ENCODE measurements around the gene CABP7.
"Not testable (repeated sequence)": the region's sequence is repeated elsewhere in the genome, so short reads cannot be mapped to it uniquely, and the experiment has no call there.

The CABP7 gene

DNA sequence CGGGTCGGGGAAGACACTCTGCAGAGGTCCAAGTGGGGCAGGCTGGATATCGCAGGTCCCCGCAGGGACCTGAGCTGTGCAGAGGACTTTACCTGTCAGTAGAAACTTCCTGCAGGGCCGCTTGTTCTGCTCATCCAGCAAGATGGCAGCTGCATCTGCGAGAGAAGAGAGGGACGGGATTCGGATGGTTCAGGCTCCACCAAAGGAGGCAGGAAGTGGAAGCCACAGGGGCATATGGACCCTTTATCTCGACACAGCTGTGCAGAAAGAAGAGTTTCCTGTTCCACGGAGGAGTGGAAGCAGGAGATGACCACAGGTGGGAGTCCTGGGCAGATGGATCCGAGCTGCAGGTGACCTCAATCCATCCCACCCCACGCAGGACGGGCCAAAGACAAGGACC lies 22.5 kb downstream of the CABP7 start:
- H3K36me3 ChIP-seq (ENCODE audit: control insufficient read depth in 5 of 5, insufficient read depth in 5 of 5, low read length in 5 of 5) = peaks cover 0 to 79% (median 47%) of the 10 kb centered on the region in 5 donors
- peaks cover 0 to 28% (median 14%) of the 10 kb centered on the region in 5 donors for H3K4me1 ChIP-seq (ENCODE audit: control insufficient read depth in 5 of 5, insufficient read depth in 5 of 5, low read length in 5 of 5)
- no peaks in the 10 kb centered on the region for H3K9me3 ChIP-seq (ENCODE audit: control insufficient read depth in 5 of 5, low read length in 5 of 5)

DNA sequence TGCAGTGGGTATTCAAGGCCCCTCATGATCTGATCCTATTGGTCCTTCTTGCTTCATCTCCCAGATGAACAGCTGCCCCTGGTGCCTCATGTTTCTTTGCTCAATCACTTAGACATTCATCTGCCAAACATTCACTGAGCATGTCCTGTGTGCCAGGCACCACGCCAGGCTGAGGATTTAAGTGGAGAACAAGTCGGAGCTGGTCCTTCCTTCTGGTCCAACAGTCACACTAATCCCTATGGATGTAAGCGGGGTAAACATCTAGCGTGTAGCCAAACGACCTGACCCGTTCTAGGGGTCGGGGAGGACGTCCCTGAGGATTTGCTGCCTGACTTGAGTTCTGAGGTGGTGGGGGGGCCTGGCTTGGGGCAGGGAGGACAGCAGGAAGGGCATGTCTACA lies 25.1 kb downstream of the CABP7 start:
- Histone ChIP-seq H3K36me3 (ENCODE audit: control insufficient read depth in 5 of 5, insufficient read depth in 5 of 5, low read length in 5 of 5) (peaks cover 0 to 74% (median 45%) of the 10 kb centered on the region in 5 donors), H3K27me3 (ENCODE audit: control insufficient read depth in 5 of 5, insufficient read depth in 4 of 5, low read length in 5 of 5) (no peaks in the 10 kb centered on the region), H3K4me3 (ENCODE audit: low read depth in 1 of 5, low read length in 5 of 5) (no peak overlapping the region), H3K9ac (ENCODE audit: low read length in 5 of 5) (peak overlapping the region in 1 of 5 donors; percentile 25), H3K9me3 (ENCODE audit: control insufficient read depth in 5 of 5, low read length in 5 of 5) (no peaks in the 10 kb centered on the region), H3K27ac (ENCODE audit: low read depth, low read length) (no peak overlapping the region), H3K4me1 (ENCODE audit: control insufficient read depth in 5 of 5, insufficient read depth in 5 of 5, low read length in 5 of 5) (peaks cover 0 to 13% (median 10%) of the 10 kb centered on the region in 5 donors)

More for the DNA sequence above, 22.5 kb downstream of the CABP7 start:
- no peak overlapping the region for H3K9ac ChIP-seq (ENCODE audit: low read length in 5 of 5)
- no peak overlapping the region for H3K27ac ChIP-seq (ENCODE audit: low read depth, low read length)
- H3K4me3 ChIP-seq (ENCODE audit: low read depth in 1 of 5, low read length in 5 of 5) = no peak overlapping the region
- H3K27me3 ChIP-seq (ENCODE audit: control insufficient read depth in 5 of 5, insufficient read depth in 4 of 5, low read length in 5 of 5) = no peaks in the 10 kb centered on the region

DNA sequence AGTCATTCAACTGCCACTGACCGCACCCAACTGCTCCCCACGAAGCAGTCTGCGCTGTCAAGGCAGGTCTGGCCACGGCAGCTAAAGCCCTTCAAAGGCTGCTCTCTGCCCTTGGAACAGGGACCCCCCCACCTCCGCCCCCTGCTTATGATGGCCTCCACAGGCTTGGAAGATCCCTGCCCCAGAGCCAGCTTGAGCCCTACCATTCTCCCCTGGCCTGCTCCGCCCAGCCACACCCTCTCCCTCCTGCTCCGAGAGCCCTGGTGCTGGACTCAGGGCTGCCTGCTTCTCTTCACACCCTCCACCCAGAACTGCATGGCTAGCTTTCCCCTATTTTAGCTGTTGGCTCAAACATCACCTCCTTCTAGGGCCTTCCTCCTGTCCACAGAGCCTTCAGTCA lies 28.0 kb downstream of the CABP7 start:
- no peaks in the 10 kb centered on the region for H3K27me3 ChIP-seq (ENCODE audit: control insufficient read depth in 5 of 5, insufficient read depth in 4 of 5, low read length in 5 of 5)
- H3K4me3 ChIP-seq (ENCODE audit: low read depth in 1 of 5, low read length in 5 of 5) = no peak overlapping the region
- H3K9me3 ChIP-seq (ENCODE audit: control insufficient read depth in 5 of 5, low read length in 5 of 5) = no peaks in the 10 kb centered on the region
- no peak overlapping the region for H3K27ac ChIP-seq (ENCODE audit: low read depth, low read length)
- peaks cover 0 to 14% (median 10%) of the 10 kb centered on the region in 5 donors for H3K4me1 ChIP-seq (ENCODE audit: control insufficient read depth in 5 of 5, insufficient read depth in 5 of 5, low read length in 5 of 5)
- peaks cover 0 to 59% (median 33%) of the 10 kb centered on the region in 5 donors for H3K36me3 ChIP-seq (ENCODE audit: control insufficient read depth in 5 of 5, insufficient read depth in 5 of 5, low read length in 5 of 5)
- no peak overlapping the region for H3K9ac ChIP-seq (ENCODE audit: low read length in 5 of 5)

DNA sequence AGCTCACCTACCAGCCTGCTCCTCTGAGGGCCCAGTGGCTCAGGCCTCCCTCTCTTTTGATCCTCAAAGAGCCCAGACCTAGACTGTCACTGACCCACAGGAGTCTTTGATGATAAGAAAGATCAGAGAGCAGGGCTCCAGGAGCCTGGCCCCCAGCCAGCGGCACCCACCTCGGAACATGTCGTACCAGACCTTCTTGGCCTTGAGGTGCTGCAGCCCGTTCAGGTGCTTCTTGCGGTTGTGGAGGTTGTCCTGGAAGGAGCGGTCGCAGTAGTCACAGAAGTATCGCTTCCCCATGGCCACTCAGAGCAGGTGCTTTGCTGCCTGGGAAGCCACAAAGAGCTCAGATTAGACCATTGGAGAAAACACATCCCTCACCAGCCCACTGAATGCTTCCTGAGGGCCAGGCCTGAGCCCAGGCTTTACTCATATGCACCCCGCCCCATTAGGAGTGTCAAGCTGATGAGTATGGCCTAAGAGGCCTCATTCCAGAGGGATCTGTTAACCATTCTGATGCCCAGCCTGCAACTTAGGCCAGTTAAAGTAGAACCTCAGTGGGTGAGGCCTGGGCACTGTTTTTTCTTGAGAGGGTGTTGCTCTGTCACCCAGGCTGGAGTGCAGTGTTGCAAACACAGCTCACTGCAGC lies 28.6 kb downstream of the CABP7 start:
- no peaks in the 10 kb centered on the region for H3K9me3 ChIP-seq (ENCODE audit: control insufficient read depth in 5 of 5, low read length in 5 of 5)
- peaks cover 0 to 19% (median 10%) of the 10 kb centered on the region in 5 donors for H3K4me1 ChIP-seq (ENCODE audit: control insufficient read depth in 5 of 5, insufficient read depth in 5 of 5, low read length in 5 of 5)
- H3K36me3 ChIP-seq (ENCODE audit: control insufficient read depth in 5 of 5, insufficient read depth in 5 of 5, low read length in 5 of 5) = peaks cover 0 to 62% (median 36%) of the 10 kb centered on the region in 5 donors
- H3K9ac ChIP-seq (ENCODE audit: low read length in 5 of 5) = no peak overlapping the region
- no peak overlapping the region for H3K27ac ChIP-seq (ENCODE audit: low read depth, low read length)
- H3K4me3 ChIP-seq (ENCODE audit: low read depth in 1 of 5, low read length in 5 of 5) = no peak overlapping the region
- no peaks in the 10 kb centered on the region for H3K27me3 ChIP-seq (ENCODE audit: control insufficient read depth in 5 of 5, insufficient read depth in 4 of 5, low read length in 5 of 5)

DNA sequence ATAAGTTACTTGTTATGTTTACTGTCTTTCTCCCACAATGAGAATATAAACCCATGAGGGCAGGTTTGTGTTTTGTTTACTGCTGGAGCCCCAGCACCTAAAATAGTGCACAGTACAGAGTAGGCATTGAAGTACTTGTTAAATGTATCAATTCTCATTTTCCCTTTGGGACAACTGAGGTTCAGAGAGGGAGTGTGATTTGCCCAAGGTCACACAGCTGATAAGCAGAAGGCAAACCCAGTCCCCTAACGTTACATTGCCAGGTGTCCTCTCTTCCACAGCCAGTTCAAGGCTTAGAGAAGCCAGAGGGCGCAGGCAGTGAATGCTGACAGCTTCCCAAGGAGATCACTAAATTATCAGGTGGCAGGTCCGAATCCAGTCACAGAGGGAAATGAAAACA lies 30.2 kb downstream of the CABP7 start:
- H3K36me3 ChIP-seq (ENCODE audit: control insufficient read depth in 5 of 5, insufficient read depth in 5 of 5, low read length in 5 of 5) = peaks cover 0 to 60% (median 39%) of the 10 kb centered on the region in 5 donors
- no peak overlapping the region for H3K9ac ChIP-seq (ENCODE audit: low read length in 5 of 5)
- H3K27me3 ChIP-seq (ENCODE audit: control insufficient read depth in 5 of 5, insufficient read depth in 4 of 5, low read length in 5 of 5) = no peaks in the 10 kb centered on the region
- H3K4me3 ChIP-seq (ENCODE audit: low read depth in 1 of 5, low read length in 5 of 5) = no peak overlapping the region
- H3K4me1 ChIP-seq (ENCODE audit: control insufficient read depth in 5 of 5, insufficient read depth in 5 of 5, low read length in 5 of 5) = peaks cover 0 to 25% (median 13%) of the 10 kb centered on the region in 5 donors
- no peak overlapping the region for H3K27ac ChIP-seq (ENCODE audit: low read depth, low read length)
- no peaks in the 10 kb centered on the region for H3K9me3 ChIP-seq (ENCODE audit: control insufficient read depth in 5 of 5, low read length in 5 of 5)

DNA sequence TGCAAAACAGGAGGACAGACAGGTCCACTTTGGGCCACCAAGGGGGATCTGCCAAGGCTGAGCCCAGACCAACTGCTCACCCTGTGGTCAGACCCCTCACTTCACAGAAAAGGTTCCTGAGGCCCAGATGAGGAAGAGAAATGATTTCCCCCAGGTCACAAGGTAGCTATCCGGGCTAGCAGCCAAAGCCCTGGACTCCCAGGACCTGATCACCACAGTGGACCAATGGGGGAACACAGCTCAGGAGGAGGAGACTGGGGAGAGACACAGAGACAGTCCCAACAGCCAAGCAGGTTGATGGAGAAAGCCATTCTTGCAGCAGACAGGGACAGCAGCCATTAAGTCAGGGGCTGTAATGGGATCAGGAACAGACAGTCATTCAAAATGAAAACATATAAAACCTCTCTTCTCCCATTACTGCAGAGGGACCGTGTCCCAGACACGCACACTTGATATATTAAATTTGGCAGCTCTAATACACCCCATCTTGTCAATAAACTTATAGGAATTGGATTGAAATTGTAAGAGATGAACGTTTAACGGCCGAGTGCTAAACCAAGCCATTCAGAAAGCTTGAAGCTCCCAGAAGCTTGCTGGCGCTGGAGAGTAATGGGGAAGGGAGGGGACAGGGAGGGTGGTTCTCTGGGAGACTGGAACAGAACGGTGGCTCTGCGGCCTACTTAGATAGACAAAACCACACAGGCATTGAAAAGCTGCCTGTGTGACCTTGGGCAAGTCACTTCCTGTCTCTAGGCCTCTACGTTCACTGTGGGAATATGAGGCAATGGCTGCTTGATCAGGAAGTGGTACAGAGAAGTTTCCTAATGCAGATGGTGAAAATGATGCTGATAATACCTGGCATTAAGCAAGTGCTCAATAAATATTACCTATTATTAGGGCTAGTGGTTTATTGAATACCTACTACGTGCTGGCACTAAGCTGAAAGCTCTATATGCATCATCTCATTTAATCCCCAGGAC lies 31.0 kb downstream of the CABP7 start:
- Histone ChIP-seq H3K27ac (ENCODE audit: low read depth, low read length) (no peak overlapping the region), H3K4me3 (ENCODE audit: low read depth in 1 of 5, low read length in 5 of 5) (no peak overlapping the region), H3K36me3 (ENCODE audit: control insufficient read depth in 5 of 5, insufficient read depth in 5 of 5, low read length in 5 of 5) (peaks cover 0 to 52% (median 35%) of the 10 kb centered on the region in 5 donors), H3K9ac (ENCODE audit: low read length in 5 of 5) (no peak overlapping the region), H3K27me3 (ENCODE audit: control insufficient read depth in 5 of 5, insufficient read depth in 4 of 5, low read length in 5 of 5) (no peaks in the 10 kb centered on the region), H3K9me3 (ENCODE audit: control insufficient read depth in 5 of 5, low read length in 5 of 5) (no peaks in the 10 kb centered on the region), H3K4me1 (ENCODE audit: control insufficient read depth in 5 of 5, insufficient read depth in 5 of 5, low read length in 5 of 5) (peaks cover 0 to 20% (median 9%) of the 10 kb centered on the region in 5 donors)

DNA sequence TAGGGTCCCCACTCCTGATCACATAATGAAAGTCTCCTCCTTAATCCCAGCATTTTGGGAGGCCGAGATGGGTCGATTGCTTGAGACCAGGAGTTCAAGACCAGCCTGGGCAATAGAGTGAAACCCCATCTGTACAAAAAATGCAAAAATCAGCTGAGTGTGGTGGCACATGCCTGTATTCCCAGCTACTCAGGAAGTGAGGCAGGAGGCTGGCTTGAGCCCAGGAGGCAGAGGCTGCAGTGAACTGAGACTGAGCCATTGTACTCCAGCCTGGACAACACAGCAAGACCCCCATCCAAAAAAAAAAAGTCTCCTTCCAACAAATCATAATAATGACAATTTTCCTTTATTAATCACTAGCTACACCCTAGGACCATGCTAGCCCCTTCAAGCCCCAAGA lies 31.9 kb downstream of the CABP7 start:
- Histone ChIP-seq H3K36me3 (ENCODE audit: control insufficient read depth in 5 of 5, insufficient read depth in 5 of 5, low read length in 5 of 5) (peaks cover 0 to 44% (median 31%) of the 10 kb centered on the region in 5 donors), H3K4me1 (ENCODE audit: control insufficient read depth in 5 of 5, insufficient read depth in 5 of 5, low read length in 5 of 5) (peaks cover 0 to 20% (median 9%) of the 10 kb centered on the region in 5 donors), H3K27ac (ENCODE audit: low read depth, low read length) (no peak overlapping the region)

DNA sequence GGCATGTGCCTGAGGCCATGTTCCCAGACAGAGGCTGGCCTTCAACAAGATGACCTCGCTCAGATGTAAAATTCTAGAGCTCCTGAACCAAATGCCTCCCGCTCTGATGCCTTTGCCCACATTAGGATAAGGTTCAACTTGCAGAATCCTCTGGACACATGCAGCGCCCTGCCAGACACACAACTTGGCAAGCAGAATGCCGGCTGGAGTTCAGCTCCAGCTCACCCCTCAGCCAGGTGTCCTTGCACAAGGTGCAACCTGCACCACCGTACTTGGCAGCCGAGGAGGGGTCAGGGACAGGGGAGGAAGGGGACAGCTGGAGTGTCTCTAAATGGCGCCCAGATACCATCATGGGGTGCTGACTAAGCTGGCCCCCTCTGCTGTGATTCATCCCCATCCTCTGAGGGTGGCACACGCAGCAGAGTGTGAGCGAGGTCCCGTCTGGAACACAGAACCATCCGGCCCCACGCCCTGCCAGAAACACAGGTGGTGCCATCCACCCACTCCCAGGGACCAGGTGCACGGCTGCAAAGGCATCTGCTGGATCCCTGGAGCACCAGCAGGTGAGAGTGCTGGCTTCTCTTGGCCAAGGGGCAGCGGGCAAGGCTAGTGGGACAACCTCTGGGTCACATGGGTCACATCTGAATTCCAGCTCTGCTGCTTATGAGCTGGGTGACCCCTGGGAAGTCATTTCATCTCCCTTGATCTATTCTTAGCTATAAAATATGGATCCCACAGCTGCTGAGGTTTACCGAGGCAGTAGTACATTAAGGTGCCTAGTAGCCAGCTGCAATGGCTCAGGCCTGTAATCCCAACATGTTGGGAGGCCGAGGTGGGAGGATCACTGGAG lies 34.2 kb downstream of the CABP7 start:
- no peak overlapping the region for H3K27ac ChIP-seq (ENCODE audit: low read depth, low read length)
- no peak overlapping the region for H3K4me3 ChIP-seq (ENCODE audit: low read depth in 1 of 5, low read length in 5 of 5)
- H3K4me1 ChIP-seq (ENCODE audit: control insufficient read depth in 5 of 5, insufficient read depth in 5 of 5, low read length in 5 of 5) = peaks cover 0 to 32% (median 20%) of the 10 kb centered on the region in 5 donors
- H3K9ac ChIP-seq (ENCODE audit: low read length in 5 of 5) = no peak overlapping the region
- H3K27me3 ChIP-seq (ENCODE audit: control insufficient read depth in 5 of 5, insufficient read depth in 4 of 5, low read length in 5 of 5) = no peaks in the 10 kb centered on the region
- H3K36me3 ChIP-seq (ENCODE audit: control insufficient read depth in 5 of 5, insufficient read depth in 5 of 5, low read length in 5 of 5) = peaks cover 0 to 28% (median 13%) of the 10 kb centered on the region in 5 donors
- no peaks in the 10 kb centered on the region for H3K9me3 ChIP-seq (ENCODE audit: control insufficient read depth in 5 of 5, low read length in 5 of 5)

More for the DNA sequence above, 31.9 kb downstream of the CABP7 start:
- Histone ChIP-seq H3K9ac (ENCODE audit: low read length in 5 of 5) (no peak overlapping the region), H3K27me3 (ENCODE audit: control insufficient read depth in 5 of 5, insufficient read depth in 4 of 5, low read length in 5 of 5) (no peaks in the 10 kb centered on the region), H3K9me3 (ENCODE audit: control insufficient read depth in 5 of 5, low read length in 5 of 5) (no peaks in the 10 kb centered on the region), H3K4me3 (ENCODE audit: low read depth in 1 of 5, low read length in 5 of 5) (no peak overlapping the region)

DNA sequence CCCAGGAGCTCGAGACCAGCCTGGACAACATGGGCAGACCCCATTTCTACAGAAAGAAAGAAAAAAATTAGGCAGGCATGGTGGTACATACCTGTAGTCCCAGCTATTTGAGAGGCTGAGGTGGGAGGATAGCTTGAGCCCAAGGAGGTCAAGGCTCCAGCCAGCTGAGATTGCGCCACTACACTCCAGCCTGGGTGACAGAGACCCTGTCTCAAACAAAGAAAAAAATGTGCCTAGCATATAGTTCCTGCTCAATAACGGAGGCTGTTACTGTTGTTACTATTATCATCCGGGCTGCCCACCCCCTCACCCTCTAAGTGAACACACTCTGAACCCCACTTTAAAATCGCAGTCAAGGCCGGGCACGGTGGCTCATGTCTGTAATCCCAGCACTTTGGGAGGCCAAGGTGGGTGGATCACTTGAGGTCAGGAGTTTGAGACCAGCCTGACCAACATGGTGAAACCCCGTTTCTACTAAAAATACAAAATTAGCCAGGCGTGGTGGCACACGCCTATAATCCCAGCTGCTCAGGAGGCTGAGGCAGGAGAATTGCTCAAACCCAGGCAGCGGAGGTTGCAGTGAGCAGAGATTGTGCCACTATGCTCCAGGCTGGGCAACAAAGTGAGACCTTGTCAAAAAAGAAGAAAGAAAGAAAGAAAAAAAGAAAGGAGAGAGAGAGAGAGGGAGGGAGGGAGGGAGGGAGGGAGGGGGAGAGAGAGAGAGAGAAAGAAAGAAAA lies 35.0 kb downstream of the CABP7 start:
- not testable (repeated sequence) for H3K4me3 ChIP-seq (ENCODE audit: low read depth in 1 of 5, low read length in 5 of 5); H3K9me3 ChIP-seq (ENCODE audit: control insufficient read depth in 5 of 5, low read length in 5 of 5); H3K27me3 ChIP-seq (ENCODE audit: control insufficient read depth in 5 of 5, insufficient read depth in 4 of 5, low read length in 5 of 5); H3K27ac ChIP-seq (ENCODE audit: low read depth, low read length); H3K9ac ChIP-seq (ENCODE audit: low read length in 5 of 5)
- Histone ChIP-seq H3K4me1 (ENCODE audit: control insufficient read depth in 5 of 5, insufficient read depth in 5 of 5, low read length in 5 of 5) (peaks cover 0 to 35% (median 21%) of the 10 kb centered on the region in 5 donors), H3K36me3 (ENCODE audit: control insufficient read depth in 5 of 5, insufficient read depth in 5 of 5, low read length in 5 of 5) (peaks cover 0 to 27% (median 13%) of the 10 kb centered on the region in 5 donors)

Measured in subcutaneous abdominal adipose tissue (tissue), 5 donors.